GM21529 (cell line): ENCODE data around the gene EIF4A3.
A peak's percentile ranks its signal among the peaks of the same experiment; 100 is the strongest.
"Not testable (repeated sequence)": the region's sequence is repeated elsewhere in the genome, so short reads cannot be mapped to it uniquely, and the experiment has no call there.

Source experiments
- ATAC-seq: cut with Tn5 transposase; IDR thresholded peaks from one replicate; pipeline ENCODE4 v1.9.1; 2021; ENCODE audit not compliant: unreplicated experiment

The EIF4A3 gene

GRCh38 chr17:80101946-80102663, 44.8 kb downstream of the EIF4A3 start:
- ATAC-seq = peak; percentile 13

GRCh38 chr17:80101011-80101945, 45.6 kb downstream of the EIF4A3 start, which contains the start of gene GAA:
TSS of gene GAA (plus strand) at chr17:80101581. CDS start at chr17:80104587, 3,006 bp downstream.
- peak; percentile 59 for ATAC-seq

- ATAC-seq = no peak
These were observed 46.9 kb downstream of the EIF4A3 start for GRCh38 chr17:80100035-80100323.

- ATAC-seq = no peak
These were observed 47.5 kb downstream of the EIF4A3 start for GRCh38 chr17:80099291-80100034.

GRCh38 chr17:80097844-80098691, 48.9 kb downstream of the EIF4A3 start:
- ATAC-seq = no peak

GRCh38 chr17:80097127-80097621, 49.8 kb downstream of the EIF4A3 start:
- ATAC-seq = no peak

GRCh38 chr17:80096561-80097021, 50.3 kb downstream of the EIF4A3 start:
- no peak for ATAC-seq

GRCh38 chr17:80095844-80096475, 51.0 kb downstream of the EIF4A3 start:
- ATAC-seq = no peak

- no peak for ATAC-seq
These were observed 51.7 kb downstream of the EIF4A3 start for GRCh38 chr17:80095038-80095843.

- no peak for ATAC-seq
These were observed 54.0 kb downstream of the EIF4A3 start for GRCh38 chr17:80092959-80093358.

- ATAC-seq = no peak
These were observed 55.6 kb downstream of the EIF4A3 start for GRCh38 chr17:80091376-80091775.

GRCh38 chr17:80090164-80090563, 56.8 kb downstream of the EIF4A3 start:
- ATAC-seq = not testable (repeated sequence)

- no peak for ATAC-seq
These were observed 57.2 kb downstream of the EIF4A3 start for GRCh38 chr17:80089762-80090161.

- ATAC-seq = no peak
These were observed 59.3 kb downstream of the EIF4A3 start for GRCh38 chr17:80087346-80088265.

GRCh38 chr17:80086616-80087015, 60.3 kb downstream of the EIF4A3 start:
- ATAC-seq = no peak

- ATAC-seq = no peak
These were observed 60.8 kb downstream of the EIF4A3 start for GRCh38 chr17:80086081-80086480.

GRCh38 chr17:80084773-80085172, 62.2 kb downstream of the EIF4A3 start:
- ATAC-seq = no peak
